ENCODE data around the gene THSD7B. TPM values are rescaled to one million over a fixed set of nuclear protein-coding genes. Genes with fewer than 3 reads are reported as not detected.

Gene THSD7B
- polyA plus RNA-seq, 1 donor from 2014 or later, result 0.46 TPM

GRCh38 chr2:137721733-137722132 is 956.4 kb downstream of the THSD7B start:
- Histone ChIP-seq H2AFZ (ENCODE audit: low read depth, low read length) (no peak overlapping the region), H4K20me1 (ENCODE audit: insufficient read depth) (no peaks in the 10 kb centered on the region), H3K9me2 (ENCODE audit: insufficient read depth, low read length) (no peaks in the 10 kb centered on the region), H3K9me3 (ENCODE audit: low read length) (peaks cover 3% of the 10 kb centered on the region), H3K4me2 (ENCODE audit: low read length) (no peak overlapping the region), H3F3A (ENCODE audit: insufficient read depth, low read length, poor library complexity, severe bottlenecking) (no peaks in the 10 kb centered on the region), H3K79me2 (replicated peaks; ENCODE audit: insufficient read depth, low read length) (no peaks in the 10 kb centered on the region), H3K27me3 (ENCODE audit: insufficient read depth, low read depth, low read length) (no peaks in the 10 kb centered on the region), H3K4me3 (ENCODE audit: low read length) (no peak overlapping the region), H3K36me3 (ENCODE audit: insufficient read depth, low read length) (no peaks in the 10 kb centered on the region), H3K27ac (ENCODE audit: low read length) (no peak overlapping the region), H3K9ac (ENCODE audit: low read length) (no peak overlapping the region)
- TF ChIP-seq SMC3 (conservative IDR thresholded peaks at IDR 0.05; ENCODE audit: poor library complexity) (no peak), MXI1 (conservative IDR thresholded peaks at IDR 0.05; ENCODE audit: poor library complexity, severe bottlenecking) (no peak), EP300 (conservative IDR thresholded peaks at IDR 0.05; ENCODE audit: poor library complexity, severe bottlenecking) (no peak), CTCF (IDR thresholded peaks at IDR 0.05; ENCODE audit: poor library complexity, severe bottlenecking) (no peak), POLR2AphosphoS5 (IDR thresholded peaks at IDR 0.05) (no peak), EZH2 (IDR thresholded peaks at IDR 0.05; ENCODE audit: borderline replicate concordance, insufficient read depth, low read length, poor library complexity, severe bottlenecking) (no peak), TAF1 (IDR thresholded peaks at IDR 0.05; ENCODE audit: low read depth) (no peak), RAD21 (conservative IDR thresholded peaks at IDR 0.05) (no peak)
- TF ChIP-seq, protein P1, sequence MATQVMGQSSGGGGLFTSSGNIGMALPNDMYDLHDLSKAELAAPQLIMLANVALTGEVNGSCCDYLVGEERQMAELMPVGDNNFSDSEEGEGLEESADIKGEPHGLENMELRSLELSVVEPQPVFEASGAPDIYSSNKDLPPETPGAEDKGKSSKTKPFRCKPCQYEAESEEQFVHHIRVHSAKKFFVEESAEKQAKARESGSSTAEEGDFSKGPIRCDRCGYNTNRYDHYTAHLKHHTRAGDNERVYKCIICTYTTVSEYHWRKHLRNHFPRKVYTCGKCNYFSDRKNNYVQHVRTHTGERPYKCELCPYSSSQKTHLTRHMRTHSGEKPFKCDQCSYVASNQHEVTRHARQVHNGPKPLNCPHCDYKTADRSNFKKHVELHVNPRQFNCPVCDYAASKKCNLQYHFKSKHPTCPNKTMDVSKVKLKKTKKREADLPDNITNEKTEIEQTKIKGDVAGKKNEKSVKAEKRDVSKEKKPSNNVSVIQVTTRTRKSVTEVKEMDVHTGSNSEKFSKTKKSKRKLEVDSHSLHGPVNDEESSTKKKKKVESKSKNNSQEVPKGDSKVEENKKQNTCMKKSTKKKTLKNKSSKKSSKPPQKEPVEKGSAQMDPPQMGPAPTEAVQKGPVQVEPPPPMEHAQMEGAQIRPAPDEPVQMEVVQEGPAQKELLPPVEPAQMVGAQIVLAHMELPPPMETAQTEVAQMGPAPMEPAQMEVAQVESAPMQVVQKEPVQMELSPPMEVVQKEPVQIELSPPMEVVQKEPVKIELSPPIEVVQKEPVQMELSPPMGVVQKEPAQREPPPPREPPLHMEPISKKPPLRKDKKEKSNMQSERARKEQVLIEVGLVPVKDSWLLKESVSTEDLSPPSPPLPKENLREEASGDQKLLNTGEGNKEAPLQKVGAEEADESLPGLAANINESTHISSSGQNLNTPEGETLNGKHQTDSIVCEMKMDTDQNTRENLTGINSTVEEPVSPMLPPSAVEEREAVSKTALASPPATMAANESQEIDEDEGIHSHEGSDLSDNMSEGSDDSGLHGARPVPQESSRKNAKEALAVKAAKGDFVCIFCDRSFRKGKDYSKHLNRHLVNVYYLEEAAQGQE (IDR thresholded peaks at IDR 0.05; ENCODE audit: borderline replicate concordance), result no peak

DNA sequence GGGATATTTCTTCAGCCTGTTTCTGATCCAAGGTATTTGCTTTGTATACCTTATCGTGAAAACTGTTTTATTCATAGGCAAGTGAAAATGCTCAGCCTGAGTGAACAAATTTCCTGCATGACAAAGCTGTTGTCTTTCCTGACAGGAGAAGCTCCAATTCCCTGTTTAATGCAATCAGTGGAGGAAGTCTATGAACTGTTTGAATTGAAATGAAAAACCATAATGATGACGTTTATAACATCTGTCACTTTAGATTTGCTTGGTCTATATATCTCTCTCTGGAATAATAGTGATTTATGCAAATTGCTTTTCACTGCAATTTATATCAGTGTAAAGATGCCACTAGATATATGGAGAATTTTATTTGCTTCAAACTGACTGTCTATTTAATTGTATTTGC is 959.6 kb downstream of the THSD7B start:
- no peaks in the 10 kb centered on the region for H3K9me2 ChIP-seq (ENCODE audit: insufficient read depth, low read length)
- TF ChIP-seq POLR2AphosphoS5 (IDR thresholded peaks at IDR 0.05) (peak; percentile 93), EZH2 (IDR thresholded peaks at IDR 0.05; ENCODE audit: borderline replicate concordance, insufficient read depth, low read length, poor library complexity, severe bottlenecking) (no peak), EP300 (conservative IDR thresholded peaks at IDR 0.05; ENCODE audit: poor library complexity, severe bottlenecking) (peak; percentile 96)
- TF ChIP-seq, protein P1 (IDR thresholded peaks at IDR 0.05; ENCODE audit: borderline replicate concordance), result peak; percentile 100
- no peaks in the 10 kb centered on the region for H3K79me2 ChIP-seq (replicated peaks; ENCODE audit: insufficient read depth, low read length)
- no peaks in the 10 kb centered on the region for H3F3A ChIP-seq (ENCODE audit: insufficient read depth, low read length, poor library complexity, severe bottlenecking)
- H4K20me1 ChIP-seq (ENCODE audit: insufficient read depth), result no peaks in the 10 kb centered on the region
- H3K4me2 ChIP-seq (ENCODE audit: low read length), result peak overlapping the region; percentile 46
- H3K27ac ChIP-seq (ENCODE audit: low read length), result peak overlapping the region; percentile 63
- H3K9ac ChIP-seq (ENCODE audit: low read length), result peak overlapping the region; percentile 37
- H3K27me3 ChIP-seq (ENCODE audit: insufficient read depth, low read depth, low read length), result peaks cover 6% of the 10 kb centered on the region
- no peaks in the 10 kb centered on the region for H3K36me3 ChIP-seq (ENCODE audit: insufficient read depth, low read length)
- no peak overlapping the region for H2AFZ ChIP-seq (ENCODE audit: low read depth, low read length)
- peak overlapping the region; percentile 32 for H3K4me3 ChIP-seq (ENCODE audit: low read length)
- H3K9me3 ChIP-seq (ENCODE audit: low read length), result peaks cover 3% of the 10 kb centered on the region

Small RNA genes within 50 kb of the gene (small RNA-seq; reads per million reads assigned to genes)
- gene RF00019 (0 to 1.2 (median 0) reads per million in 3 experiments), gene RNA5SP105 (0 reads per million in 3 experiments)
